Peyer's patch (tissue), 4 donors: ENCODE results near the gene RNF130.
"Not testable (repeated sequence)": the region's sequence is repeated elsewhere in the genome, so short reads cannot be mapped to it uniquely, and the experiment has no call there.

Source experiments
- CTCF ChIP-seq, 6 experiments: fragments of 450-650 bp in 4 of 6; fragments of 200-600 bp in 2 of 6; sonication (generic) in 1 of 6; IDR thresholded peaks; one replicate each; pipeline ENCODE4 v1.5.1; 2017 to 2019; ENCODE audit warnings: antibody characterized with exemption in 6 of 6, mild to moderate bottlenecking in 3 of 6, moderate library complexity in 1 of 6
- POLR2A ChIP-seq, 2 donors: fragments of 450-650 bp; IDR thresholded peaks; one replicate each; pipeline ENCODE4 v1.5.1; 2017; ENCODE audit warnings: antibody characterized with exemption in 2 of 2, mild to moderate bottlenecking in 2 of 2, moderate library complexity in 2 of 2

DNA sequence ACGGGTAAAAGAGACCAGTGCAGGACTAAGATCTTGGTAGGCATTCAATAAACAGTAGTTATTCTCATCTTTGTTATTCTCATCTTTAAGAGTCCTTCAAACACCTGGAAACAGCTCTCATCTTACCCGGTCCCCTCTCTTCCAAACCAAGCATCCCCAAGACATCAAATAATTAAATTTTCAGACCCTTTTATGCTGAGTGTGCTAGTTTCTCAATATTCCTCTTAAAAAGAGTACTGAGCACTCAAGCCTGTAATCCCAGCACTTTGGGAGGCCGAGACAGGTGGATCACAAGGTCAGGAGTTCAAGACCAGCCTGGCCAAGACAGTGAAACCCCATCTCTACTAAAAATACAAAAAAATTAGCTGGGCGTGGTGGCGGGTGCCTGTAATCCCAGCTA, 112.4 kb downstream of the RNF130 start:
- not testable (repeated sequence) for TF ChIP-seq POLR2A, CTCF (IDR thresholded peaks at IDR 0.05)
